Psoas muscle (tissue), 8 donors: ENCODE measurements around the gene PAX3. TPM values are rescaled to one million over a fixed set of nuclear protein-coding genes. Genes with fewer than 3 reads are reported as not detected.

Source experiments
- ATAC-seq, 4 donors: fragments of 200-7000 bp; cut with Tn5 transposase; one replicate each; pipeline ENCODE4 v1.9.1; 2020; ENCODE audit warnings: moderate library complexity in 3 of 4, mild to moderate bottlenecking in 2 of 4
- DNase-seq, 2 donors: peaks; one replicate each; pipeline ENCODE4 v3.0.0-alpha.2; 2020
- H3K27ac ChIP-seq: fragments of 200-600 bp; one replicate; pipeline ENCODE4 v1.8.0; 2022
- H3K27me3 ChIP-seq, 3 donors: fragments of 200-600 bp in 1 of 3; one replicate each; pipeline versions ENCODE4 v1.6.1 to v1.8.0; 2013 to 2022; ENCODE audit warnings: low read length in 2 of 3, mild to moderate bottlenecking in 2 of 3, moderate library complexity in 1 of 3; ENCODE audit not compliant: insufficient read depth in 3 of 3
- H3K36me3 ChIP-seq, 2 donors: fragments of 200-600 bp in 1 of 2; one replicate each; pipeline versions ENCODE4 v1.6.1 to v1.8.0; 2013 to 2022; ENCODE audit warnings: low read depth in 1 of 2, mild to moderate bottlenecking in 1 of 2, moderate library complexity in 1 of 2; ENCODE audit not compliant: insufficient read depth in 1 of 2
- H3K4me1 ChIP-seq: fragments of 200-600 bp; one replicate; pipeline ENCODE4 v1.8.0; 2022
- H3K4me3 ChIP-seq: fragments of 200-600 bp; one replicate; pipeline ENCODE4 v1.8.0; 2022; ENCODE audit warnings: mild to moderate bottlenecking
- H3K9me3 ChIP-seq: fragments of 200-600 bp; one replicate; pipeline ENCODE4 v1.8.0; 2022
- WGBS, 3 donors: extraction: QIAGEN DNeasy Blood & Tissue Kit; methylation state at CpG; one replicate each; pipeline versions ENCODE4 v1.1.6 to v1.1.7; 2013; 5-methylcytosine and 5-hydroxymethylcytosine counted together
- intact Hi-C, 2 donors: fragments of 100-400 bp; cut with DNase I; formaldehyde crosslinking; loops; one replicate each; pipeline versions ENCODE4 v1.11.0 to v1.14.2; 2022
- polyA plus RNA-seq, 3 donors: library from polyadenylated mRNA; stranded (reverse); fragments of 200-250 nt; gene quantifications; one replicate each; pipeline ENCODE4 v1.2.3, GENCODE V29; 2013
- total RNA-seq, 4 donors: library from RNA; stranded (reverse); fragmentation: NEBNext Ultra II Directional in 2 of 4; extraction: Animal tissue kit (Norgen Biotek cat#: 25700) in 2 of 4; gene quantifications; one replicate each; pipeline versions ENCODE4 v1.2.1 to v1.2.4, GENCODE V29; 2021 to 2023
- TF ChIP-seq, protein P1 (sequence below): fragments of 200-600 bp; IDR thresholded peaks from one replicate; pipeline ENCODE4 v1.8.0; 2022; ENCODE audit warnings: antibody characterized with exemption
- donor health status: healthy with polysubstance abuse.
- donor health status: DM: no; HTN: no; CAD: no; lungs with moderate emphysema.
- donor health status: Bipolar disorder and iron deficiency.
- donor health status: healthy.
- donor health status: DM: yes; HTN: yes; CAD: no.
- donor health status: DM: no; HTN: no; CAD: no.
- donor health status: DM: no; HTN: no; CAD: no.
- donor health status: DM: yes; HTN: yes; CAD: no.

Gene PAX3
- total and polyA plus RNA-seq, 7 donors = 0.26 to 20.5 (median 6.9) TPM

DNA sequence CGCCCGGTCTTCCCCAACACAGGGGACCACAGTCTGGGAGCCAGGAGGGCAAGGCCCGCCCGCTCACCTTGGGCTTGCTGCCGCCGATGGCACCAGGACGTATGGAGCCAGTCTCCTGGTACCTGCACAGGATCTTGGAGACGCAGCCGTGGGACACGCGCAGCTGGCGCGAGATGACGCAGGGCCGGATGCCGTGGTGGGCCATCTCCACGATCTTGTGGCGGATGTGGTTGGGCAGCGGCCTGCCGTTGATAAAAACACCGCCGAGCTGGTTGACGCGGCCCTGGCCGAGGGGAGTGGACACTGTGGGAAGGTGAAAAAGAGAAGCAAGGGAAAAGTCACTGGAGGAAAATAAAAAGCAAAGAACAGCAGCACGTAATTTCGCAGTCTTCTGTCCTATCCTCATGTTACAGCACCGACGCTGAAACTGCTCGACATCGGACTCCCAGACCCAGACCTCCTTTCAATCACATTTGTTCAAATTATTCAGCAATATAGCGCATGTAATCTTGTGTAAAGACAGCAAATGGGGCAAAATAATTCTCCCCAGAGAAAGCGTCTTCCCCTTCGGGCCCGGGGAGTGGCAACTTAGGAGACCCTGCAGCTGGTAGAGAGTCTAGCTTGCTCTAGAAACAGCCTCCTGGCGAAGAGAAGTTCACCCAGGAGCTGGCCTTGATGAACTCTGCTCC, 1.7 kb downstream of the PAX3 start:
- intact Hi-C loops = no loop called here
- ATAC-seq (peak in 1 of 4 donors; percentile 29), DNase-seq (peak in 1 of 2 donors; percentile 19)
- no peak overlapping the region for H3K27ac ChIP-seq
- H3K9me3 ChIP-seq = no peaks in the 10 kb centered on the region
- H3K36me3 ChIP-seq = peaks cover 0 to 35% of the 10 kb centered on the region in 2 donors
- peak overlapping the region; percentile 75 for H3K4me3 ChIP-seq
- peaks cover 3% of the 10 kb centered on the region for H3K4me1 ChIP-seq
- peaks cover 0 to 59% (median 42%) of the 10 kb centered on the region in 3 donors for H3K27me3 ChIP-seq
- 44 to 66% (median 54%) methylated on average over 36 of the region's 36 CpGs for WGBS, 3 donors
- TF ChIP-seq, protein P1, sequence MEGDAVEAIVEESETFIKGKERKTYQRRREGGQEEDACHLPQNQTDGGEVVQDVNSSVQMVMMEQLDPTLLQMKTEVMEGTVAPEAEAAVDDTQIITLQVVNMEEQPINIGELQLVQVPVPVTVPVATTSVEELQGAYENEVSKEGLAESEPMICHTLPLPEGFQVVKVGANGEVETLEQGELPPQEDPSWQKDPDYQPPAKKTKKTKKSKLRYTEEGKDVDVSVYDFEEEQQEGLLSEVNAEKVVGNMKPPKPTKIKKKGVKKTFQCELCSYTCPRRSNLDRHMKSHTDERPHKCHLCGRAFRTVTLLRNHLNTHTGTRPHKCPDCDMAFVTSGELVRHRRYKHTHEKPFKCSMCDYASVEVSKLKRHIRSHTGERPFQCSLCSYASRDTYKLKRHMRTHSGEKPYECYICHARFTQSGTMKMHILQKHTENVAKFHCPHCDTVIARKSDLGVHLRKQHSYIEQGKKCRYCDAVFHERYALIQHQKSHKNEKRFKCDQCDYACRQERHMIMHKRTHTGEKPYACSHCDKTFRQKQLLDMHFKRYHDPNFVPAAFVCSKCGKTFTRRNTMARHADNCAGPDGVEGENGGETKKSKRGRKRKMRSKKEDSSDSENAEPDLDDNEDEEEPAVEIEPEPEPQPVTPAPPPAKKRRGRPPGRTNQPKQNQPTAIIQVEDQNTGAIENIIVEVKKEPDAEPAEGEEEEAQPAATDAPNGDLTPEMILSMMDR = no peak

DNA sequence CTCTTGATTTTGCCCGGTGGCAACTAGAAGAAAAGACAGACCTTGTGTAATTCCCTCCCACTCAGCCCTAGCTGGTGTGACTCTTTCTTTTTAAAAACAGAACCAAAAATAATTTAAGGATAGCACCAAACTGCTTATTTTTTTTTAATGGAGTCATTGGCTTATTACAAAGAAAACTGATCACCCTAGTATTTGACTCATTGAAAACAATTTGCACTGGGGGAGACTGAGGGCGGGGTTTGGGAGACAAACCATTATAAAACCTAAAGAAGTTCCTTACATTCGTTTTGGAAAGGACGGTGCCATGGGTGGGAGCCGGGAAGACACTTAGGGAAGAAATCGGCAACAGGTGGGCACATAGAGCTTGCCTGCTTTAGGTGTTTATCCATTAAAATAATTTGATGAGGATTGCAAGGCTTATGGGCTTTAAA, 2.5 kb downstream of the PAX3 start:
- peaks cover 0 to 37% of the 10 kb centered on the region in 2 donors for H3K36me3 ChIP-seq
- H3K4me1 ChIP-seq = peaks cover 3% of the 10 kb centered on the region
- 47 to 67% (median 58%) methylated on average over 6 of the region's 6 CpGs for WGBS, 3 donors

DNA sequence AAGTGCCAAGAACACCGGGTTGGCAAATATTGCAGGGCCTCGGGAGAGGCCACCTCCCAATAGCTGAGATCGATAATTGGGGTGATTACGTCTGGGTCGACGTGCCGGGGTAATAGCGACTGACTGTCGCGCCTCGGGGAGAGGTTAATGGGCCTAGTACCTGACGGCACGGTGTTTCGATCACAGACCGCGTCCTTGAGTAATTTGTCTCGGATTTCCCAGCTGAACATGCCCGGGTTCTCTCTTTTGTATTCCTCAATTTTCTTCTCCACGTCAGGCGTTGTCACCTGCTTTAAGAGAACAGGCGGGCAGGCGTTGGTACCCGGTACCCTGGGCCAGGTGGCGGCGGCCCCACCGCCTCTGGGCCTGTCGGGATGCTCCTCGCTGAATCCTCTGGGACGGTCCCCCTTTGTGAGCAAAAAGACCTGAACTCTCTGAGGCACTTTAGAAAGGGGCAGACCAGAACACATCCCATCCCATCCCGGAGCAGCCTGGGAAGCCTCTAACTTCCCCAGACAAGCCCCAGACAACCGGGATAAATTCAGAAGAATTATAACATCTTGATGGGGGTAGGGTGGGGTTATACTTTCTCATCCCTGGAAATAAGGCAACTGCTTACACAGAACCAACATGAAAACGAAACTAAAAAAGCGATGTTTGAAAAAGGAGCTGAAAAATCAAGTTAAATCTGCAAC, 3.3 kb downstream of the PAX3 start:
- TF ChIP-seq, protein P1 = no peak
- intact Hi-C loops = no loop called here
- Histone ChIP-seq H3K36me3 (peaks cover 0 to 37% of the 10 kb centered on the region in 2 donors), H3K4me1 (peaks cover 4% of the 10 kb centered on the region), H3K4me3 (peak overlapping the region; percentile 36), H3K9me3 (no peaks in the 10 kb centered on the region), H3K27ac (no peak overlapping the region), H3K27me3 (peaks cover 0 to 56% (median 40%) of the 10 kb centered on the region in 3 donors)
- WGBS, 3 donors = 39 to 52% (median 50%) methylated on average over 33 of the region's 33 CpGs
- ATAC-seq (no peak), DNase-seq (no peak)

More for the DNA sequence above, 2.5 kb downstream of the PAX3 start:
- DNase-seq = no peak
- intact Hi-C loops = no loop called here
- no peak overlapping the region for H3K4me3 ChIP-seq
- TF ChIP-seq, protein P1 = no peak
- ATAC-seq = no peak
- peaks cover 0 to 56% (median 42%) of the 10 kb centered on the region in 3 donors for H3K27me3 ChIP-seq
- no peaks in the 10 kb centered on the region for H3K9me3 ChIP-seq
- no peak overlapping the region for H3K27ac ChIP-seq

DNA sequence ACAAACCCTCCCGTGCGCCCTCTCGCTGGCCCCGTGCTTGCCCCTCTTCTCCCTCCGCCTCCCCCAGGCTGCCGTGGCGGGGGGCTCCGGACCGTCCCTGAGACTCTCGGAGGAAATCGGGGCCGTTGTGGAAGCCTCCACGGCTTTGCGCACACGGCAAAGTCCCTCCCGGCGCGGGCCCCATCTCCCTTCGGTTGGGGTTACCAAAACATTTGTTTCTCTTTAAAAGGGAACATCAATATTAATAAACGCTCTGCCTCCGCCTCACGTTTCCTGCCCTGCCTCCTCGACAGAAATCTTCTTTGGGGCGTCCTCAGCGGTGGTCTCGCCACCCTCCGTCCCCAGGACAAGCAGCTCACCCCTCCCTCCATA, 3.8 kb downstream of the PAX3 start:
- intact Hi-C loops = loop anchor here in 1 of 2 donors (5.0 kb wide), 1 partner anchor 238 kb away; no protein-coding TSS in a partner anchor
- DNase-seq (peak in 1 of 2 donors; percentile 9), ATAC-seq (no peak)
- H3K36me3 ChIP-seq = peaks cover 0 to 37% of the 10 kb centered on the region in 2 donors
- peak overlapping the region; percentile 36 for H3K4me3 ChIP-seq
- no peaks in the 10 kb centered on the region for H3K9me3 ChIP-seq
- TF ChIP-seq, protein P1 = no peak
- no peak overlapping the region for H3K27ac ChIP-seq
- peaks cover 0 to 60% (median 38%) of the 10 kb centered on the region in 3 donors for H3K27me3 ChIP-seq
- peaks cover 6% of the 10 kb centered on the region for H3K4me1 ChIP-seq
- WGBS, 3 donors = 43 to 48% (median 45%) methylated on average over 27 of the region's 27 CpGs
